ENCODE measurements around the gene NKD2.

GRCh38 chr5:979100-979817 lies 29.3 kb upstream of the NKD2 start:
- TF ChIP-seq CTCF (IDR thresholded peaks at IDR 0.05) (no peak), POLR2A (IDR thresholded peaks at IDR 0.05) (no peak)
